Measurements from ENCODE around the gene GIGYF1. TPM values are rescaled to one million over a fixed set of nuclear protein-coding genes. Genes with fewer than 3 reads are reported as not detected.
"Not testable (repeated sequence)": the region's sequence is repeated elsewhere in the genome, so short reads cannot be mapped to it uniquely, and the experiment has no call there.

The GIGYF1 gene
- total and polyA plus RNA-seq, 2 of the 8 experiments (the other 6 are each of a cell fraction or from before 2014, with no cell fraction given): 24.1 to 99.3 TPM

DNA sequence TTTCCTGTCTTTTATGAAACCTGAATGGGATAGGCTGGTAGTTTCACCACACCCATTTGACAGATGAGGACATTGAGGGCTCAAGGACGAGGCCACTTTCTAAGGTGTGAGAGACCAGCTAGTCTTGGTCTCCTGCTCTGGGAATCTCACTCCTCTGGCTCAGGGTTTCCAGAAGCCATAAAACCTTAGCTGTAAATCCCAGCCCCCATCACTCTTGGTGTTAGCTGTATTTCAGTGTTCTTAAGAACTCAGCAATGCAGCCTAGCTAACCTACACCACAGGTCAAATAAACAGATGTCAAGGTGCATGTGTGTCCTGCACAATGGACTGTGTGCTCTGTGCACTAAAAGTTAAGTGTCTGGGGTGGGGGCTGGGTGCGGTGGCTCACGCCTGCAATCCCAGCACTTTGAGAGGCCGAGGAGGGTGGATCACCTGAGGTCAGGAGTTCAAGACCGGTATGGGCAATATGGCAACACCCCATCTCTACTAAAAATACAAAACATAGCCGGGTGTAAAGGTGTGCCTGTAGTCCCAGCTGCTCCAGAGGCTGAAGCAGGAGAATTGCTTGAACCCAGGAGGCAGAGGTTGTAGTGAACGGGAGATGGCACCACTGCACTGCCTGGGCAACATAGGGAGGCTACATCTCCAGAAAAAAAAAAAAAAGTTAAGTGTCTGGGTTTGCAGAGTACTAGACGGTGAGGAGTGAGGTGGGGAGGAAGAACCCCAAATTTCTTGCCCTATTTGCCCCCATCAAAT lies 25.7 kb upstream of the GIGYF1 start (continued):
- TF ChIP-seq RAD21 (IDR thresholded peaks at IDR 0.05 in 1 of 2, conservative IDR thresholded peaks at IDR 0.05 in 1 of 2; ENCODE audit: low read depth in 2 of 2, low read length in 2 of 2) (peak; percentile 47 to 53), POLR2AphosphoS5 (IDR thresholded peaks at IDR 0.05; ENCODE audit: low read depth, low read length) (no peak), NRF1 (IDR thresholded peaks at IDR 0.05; ENCODE audit: low read depth, low read length) (no peak), SP2 (IDR thresholded peaks at IDR 0.05; ENCODE audit: low read length) (no peak), CREB1 (IDR thresholded peaks at IDR 0.05) (no peak), TEAD4 (IDR thresholded peaks at IDR 0.05; ENCODE audit: low read depth, low read length) (no peak), HDAC2 (IDR thresholded peaks at IDR 0.05; ENCODE audit: borderline replicate concordance in 1 of 2, low read depth in 2 of 2, low read length in 2 of 2) (no peak)

DNA sequence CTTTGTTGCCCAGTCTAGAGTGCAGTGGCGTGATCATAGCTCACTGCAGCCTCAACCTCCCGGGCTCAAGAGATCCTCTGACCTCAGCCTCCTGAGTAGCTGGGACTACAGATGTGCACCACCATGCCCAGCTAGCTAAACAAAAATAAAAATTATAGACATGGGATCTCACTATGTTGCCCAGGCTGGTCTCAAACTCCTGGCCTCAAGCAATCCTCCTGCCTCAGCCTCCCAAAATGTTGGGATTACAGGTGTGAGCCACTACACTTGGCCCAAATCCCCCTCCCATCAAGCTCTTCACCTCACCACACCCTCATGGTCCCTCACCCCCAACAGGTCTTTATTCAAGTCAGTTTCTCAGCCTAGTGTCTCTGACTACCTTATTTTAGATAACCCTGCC lies 23.0 kb upstream of the GIGYF1 start:
- not testable (repeated sequence) for H4K5ac ChIP-seq (ENCODE audit: insufficient read length, low read depth, low read length); H3K4me1 ChIP-seq (replicated peaks in 1 of 4; ENCODE audit: control insufficient read depth in 3 of 4, insufficient read depth in 4 of 4, low read length in 3 of 4); H2BK15ac ChIP-seq (ENCODE audit: low read length); H3K4me3 ChIP-seq (ENCODE audit: extremely low read depth in 1 of 4, insufficient read depth in 2 of 4, low read depth in 3 of 4, low read length in 4 of 4); H3K14ac ChIP-seq (ENCODE audit: insufficient read length); H2AK5ac ChIP-seq (ENCODE audit: low read depth, low read length); H4K91ac ChIP-seq (replicated peaks; ENCODE audit: insufficient read length, low read length); H2BK120ac ChIP-seq (replicated peaks; ENCODE audit: low read depth, low read length); FAIRE-seq; H2BK12ac ChIP-seq (ENCODE audit: low read depth, low read length); H3K79me2 ChIP-seq (ENCODE audit: control insufficient read depth in 1 of 2, insufficient read depth in 2 of 2, low read length in 2 of 2); H3K23ac ChIP-seq (ENCODE audit: insufficient read length); H2AFZ ChIP-seq (ENCODE audit: low read length); H4K20me1 ChIP-seq (replicated peaks in 1 of 2; ENCODE audit: control insufficient read depth in 1 of 2, insufficient read depth in 2 of 2, low read length in 2 of 2); H3K9me3 ChIP-seq (ENCODE audit: insufficient read depth in 2 of 2, low read depth in 1 of 2, low read length in 1 of 2); DNase-seq (ENCODE audit: low read depth in 1 of 2, low spot score in 2 of 2); H4K8ac ChIP-seq (ENCODE audit: extremely low read depth, insufficient read depth, low read length); H3K9ac ChIP-seq (replicated peaks in 1 of 4; ENCODE audit: extremely low read depth in 1 of 4, low read depth in 3 of 4, low read length in 3 of 4); H2BK20ac ChIP-seq (ENCODE audit: low read length); H3K23me2 ChIP-seq (ENCODE audit: low read depth, low read length); H3K79me1 ChIP-seq (ENCODE audit: low read depth, low read length); H3K36me3 ChIP-seq (ENCODE audit: control insufficient read depth in 2 of 4, insufficient read depth in 4 of 4, low read length in 3 of 4); H3K56ac ChIP-seq (replicated peaks; ENCODE audit: insufficient read length, low read depth, low read length); H3K27ac ChIP-seq (ENCODE audit: low read depth, low read length); H3K4ac ChIP-seq (replicated peaks; ENCODE audit: insufficient read length, low read depth, low read length); H3K4me2 ChIP-seq (ENCODE audit: insufficient read depth in 1 of 2, low read depth in 2 of 2, low read length in 2 of 2); H3K18ac ChIP-seq (ENCODE audit: extremely low read depth, low read length); H2BK5ac ChIP-seq (ENCODE audit: low read depth, low read length)
- peaks cover 7 to 26% (median 26%) of the 10 kb centered on the region in 4 experiments for H3K27me3 ChIP-seq (replicated peaks in 1 of 4; ENCODE audit: control insufficient read depth in 3 of 4, extremely low read depth in 1 of 4, insufficient read depth in 3 of 4, low read length in 3 of 4)
- WGBS, 2 experiments (ENCODE audit: extremely low coverage in 1 of 2, insufficient coverage in 1 of 2, insufficient read length in 1 of 2, insufficient replicate concordance in 2 of 2, low coverage in 1 of 2, low lambda C conversion rate in 2 of 2, missing lambda C conversion rate in 1 of 2): 66% methylated on average over 2 of the region's 2 CpGs; no CpG with 5 or more reads in 1 of the 2 experiments
- POLR2A ChIA-PET (ENCODE audit: partially characterized antibody): interaction anchor here (0.8 to 1.1 kb wide), 3 partner anchors 11 to 49 kb away, joined by 3 read pairs; partner anchors contain the start of gene POP7
- CTCF ChIA-PET (ENCODE audit: partially characterized antibody): interaction anchor here (1.1 to 16.9 kb wide), 6 partner anchors 8 to 111 kb away, joined by 3 to 254 read pairs (median 6); partner anchors contain the start of genes GIGYF1 and POP7

Measured in H1 (cell line).